HG03469 (cell line): Measurements from ENCODE around the gene RBM18.

Experiments
- ATAC-seq: cut with Tn5 transposase; IDR thresholded peaks from one replicate; pipeline ENCODE4 v1.9.1; 2021; ENCODE audit warnings: mild to moderate bottlenecking, moderate library complexity, moderate number of reproducible peaks; ENCODE audit not compliant: unreplicated experiment

Gene RBM18

GRCh38 chr9:122261469-122261881 is 3.2 kb downstream of the RBM18 start:
- no peak for ATAC-seq

GRCh38 chr9:122258886-122259415 is 5.7 kb downstream of the RBM18 start:
- no peak for ATAC-seq

DNA sequence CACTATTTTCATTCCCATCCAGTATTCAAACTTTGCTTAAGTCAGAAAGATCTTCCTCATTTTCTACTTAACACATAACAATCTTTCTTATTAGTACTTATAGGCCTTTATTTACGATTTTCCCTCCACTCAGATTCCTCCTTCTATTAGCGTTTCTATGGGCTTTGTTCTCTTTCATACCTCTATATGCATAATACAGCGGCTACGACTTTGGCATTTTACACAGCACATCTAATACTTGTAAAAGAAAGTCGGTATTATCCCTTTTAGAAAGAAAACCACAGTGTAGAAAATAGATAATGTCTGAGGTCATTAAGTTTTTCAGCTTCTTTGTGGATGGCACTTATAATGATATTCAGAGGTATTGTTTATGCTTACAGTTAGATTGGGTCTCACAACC is 8.4 kb downstream of the RBM18 start:
- ATAC-seq: no peak

DNA sequence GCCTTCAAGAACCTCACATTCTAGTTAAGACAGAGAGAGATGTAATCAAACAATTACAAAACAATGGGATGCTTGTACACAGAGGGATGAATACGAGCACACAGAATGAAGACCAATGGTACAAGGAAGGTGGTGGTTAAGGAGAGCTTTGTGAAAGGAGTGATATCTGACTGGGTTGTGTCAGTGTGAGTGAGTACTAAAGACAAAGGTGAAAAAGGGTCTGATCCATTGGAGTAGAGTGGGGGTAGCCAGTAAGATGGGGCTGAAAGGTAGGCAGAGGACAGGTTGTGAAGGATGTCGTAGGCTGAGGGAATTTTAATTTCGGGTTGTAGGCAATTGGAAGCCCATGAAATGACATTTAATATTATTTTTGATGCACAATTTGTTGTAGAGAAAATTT is 9.9 kb downstream of the RBM18 start:
- ATAC-seq: no peak

- no peak for ATAC-seq
Observed at GRCh38 chr9:122252796-122253195, 11.8 kb downstream of the RBM18 start.

DNA sequence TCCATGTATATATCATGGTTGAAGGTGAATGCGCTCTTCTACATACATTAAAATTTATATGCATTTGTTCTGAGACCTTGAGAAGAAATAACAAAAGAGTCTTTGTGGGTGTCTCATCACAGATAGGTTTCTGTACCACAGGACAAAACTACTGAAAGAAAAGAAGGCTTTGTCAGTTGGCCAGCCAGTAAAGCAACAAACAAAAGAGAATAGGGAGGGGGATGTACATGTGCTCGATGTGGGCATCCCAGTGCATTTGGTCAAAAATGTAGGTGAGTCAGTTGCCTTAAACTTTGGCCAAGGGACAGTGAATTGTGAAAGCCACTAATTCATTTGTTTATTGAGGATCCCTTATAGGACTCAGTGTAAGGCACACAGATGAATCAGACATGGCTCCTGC is 13.3 kb downstream of the RBM18 start:
- ATAC-seq: no peak

DNA sequence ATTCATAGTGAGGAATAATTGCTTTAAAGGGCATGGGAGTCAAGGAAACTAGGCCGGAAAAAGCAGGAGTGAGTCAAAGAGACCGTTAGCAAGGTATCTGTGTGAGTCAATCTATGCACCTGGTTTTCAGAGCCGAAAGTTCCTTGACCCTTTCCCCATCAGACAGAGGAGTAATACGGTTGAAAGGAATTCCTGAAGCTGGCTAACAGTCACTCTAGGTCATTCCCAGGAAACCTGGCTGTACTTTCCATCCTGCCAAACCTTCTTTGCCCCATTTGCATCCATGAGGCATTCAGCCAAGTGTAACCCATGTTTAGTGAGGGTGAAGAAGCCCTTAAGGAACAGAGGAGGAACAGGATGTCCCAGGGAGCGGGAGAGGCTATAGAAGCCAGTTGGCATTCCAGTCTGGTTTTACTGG is 16.2 kb downstream of the RBM18 start:
- no peak for ATAC-seq

DNA sequence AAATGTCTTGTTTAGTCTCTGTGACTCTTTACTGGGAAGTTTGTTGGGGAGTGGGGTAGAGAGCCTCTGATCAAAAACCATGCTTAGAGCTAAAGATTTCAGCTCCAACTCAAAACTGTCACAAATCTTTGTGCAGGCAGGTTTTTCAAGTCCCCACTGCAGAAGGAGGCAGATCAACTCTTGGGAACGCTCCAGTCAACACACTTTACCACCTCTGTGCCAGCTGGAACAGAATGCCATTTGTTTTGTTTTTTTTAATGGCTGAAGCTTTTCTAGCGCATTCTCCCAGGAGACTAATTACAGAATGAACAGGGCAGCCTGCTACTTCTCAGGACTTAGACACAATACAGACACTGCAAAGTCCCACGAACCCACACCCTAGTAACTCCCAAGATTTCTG is 18.0 kb downstream of the RBM18 start:
- no peak for ATAC-seq

DNA sequence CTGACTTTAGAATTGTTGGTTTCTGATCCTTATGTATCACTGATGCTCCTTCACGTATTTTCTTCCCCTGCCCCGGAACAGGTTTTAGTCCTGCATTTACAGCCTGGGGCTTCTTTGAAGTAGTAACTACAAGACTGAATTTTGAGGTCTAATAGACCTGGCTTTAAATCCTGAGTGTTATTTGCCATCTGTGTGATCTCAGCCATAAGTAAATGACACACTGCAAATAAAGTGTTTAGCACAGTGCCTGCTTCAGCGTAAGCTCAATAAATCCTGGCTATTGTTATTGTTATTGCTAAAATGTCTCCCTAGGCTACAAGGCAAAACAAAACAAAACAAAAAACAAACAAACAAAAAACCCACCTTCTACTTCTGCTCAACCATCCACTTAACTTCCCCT is 20.3 kb downstream of the RBM18 start:
- no peak for ATAC-seq

GRCh38 chr9:122239722-122240121 is 24.9 kb downstream of the RBM18 start:
- no peak for ATAC-seq

- no peak for ATAC-seq
Observed at GRCh38 chr9:122236681-122237080, 28.0 kb downstream of the RBM18 start.

DNA sequence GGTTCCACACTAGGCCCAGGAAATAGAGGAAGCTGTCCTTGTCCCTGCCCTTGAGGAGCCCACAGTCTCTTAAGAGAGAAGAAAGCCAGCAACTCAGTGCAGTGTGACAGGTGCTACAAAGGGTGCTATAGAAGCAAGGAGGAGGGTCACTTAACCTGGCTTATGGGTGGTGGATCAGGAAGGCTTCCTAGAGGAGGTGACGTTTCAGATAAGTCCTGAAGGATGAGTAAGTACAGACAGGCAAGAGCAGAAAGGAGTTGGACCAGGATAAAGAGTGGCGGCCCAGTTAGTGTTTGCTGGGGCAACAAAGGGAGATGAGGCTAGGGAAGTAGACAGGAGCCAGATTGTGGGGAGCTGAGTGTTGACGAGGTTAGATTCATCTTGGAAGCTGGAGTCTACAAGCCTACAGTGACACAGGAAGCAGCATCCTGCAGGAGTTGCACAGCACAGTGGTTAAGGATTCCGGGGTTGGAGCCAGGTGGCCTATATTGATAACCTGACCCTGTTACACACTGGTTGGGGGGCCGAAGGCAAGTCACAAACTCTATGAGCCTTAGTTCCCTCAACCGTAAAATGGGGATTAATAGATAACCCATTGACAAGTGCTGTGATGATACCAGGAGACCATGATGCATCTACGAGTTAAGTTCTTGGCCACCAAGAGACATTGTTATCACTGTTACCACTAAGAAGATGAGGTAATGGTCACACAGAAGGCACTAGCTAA is 30.5 kb downstream of the RBM18 start:
- no peak for ATAC-seq

- ATAC-seq: no peak
Observed at GRCh38 chr9:122232796-122233306, 31.8 kb downstream of the RBM18 start.

GRCh38 chr9:122229485-122229837 is 35.2 kb downstream of the RBM18 start:
- no peak for ATAC-seq

- no peak for ATAC-seq
Observed at GRCh38 chr9:122228568-122229484, 35.8 kb downstream of the RBM18 start, which contains the start of gene LHX6. Gene LHX6, minus strand, starts transcription at chr9:122228957. Its CDS starts 217 bp downstream, at chr9:122228740.

- no peak for ATAC-seq
Observed at GRCh38 chr9:122228191-122228567, 36.5 kb downstream of the RBM18 start.

DNA sequence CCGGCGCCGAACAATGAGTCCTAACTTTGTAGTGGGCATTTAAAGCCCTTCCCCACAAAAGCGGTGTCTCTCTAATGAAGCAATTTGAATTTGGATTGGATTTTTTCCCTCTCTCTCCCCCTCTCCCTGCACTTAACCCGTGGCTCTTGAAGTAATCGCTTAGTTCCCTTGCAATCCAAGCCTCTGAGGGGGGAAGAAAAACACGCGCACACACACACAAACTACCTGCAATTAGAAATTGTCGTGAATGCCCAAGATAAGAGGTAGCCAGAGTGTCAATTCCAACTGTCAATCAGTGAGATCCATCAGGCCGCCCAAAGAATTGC is 37.1 kb downstream of the RBM18 start:
- ATAC-seq: no peak

DNA sequence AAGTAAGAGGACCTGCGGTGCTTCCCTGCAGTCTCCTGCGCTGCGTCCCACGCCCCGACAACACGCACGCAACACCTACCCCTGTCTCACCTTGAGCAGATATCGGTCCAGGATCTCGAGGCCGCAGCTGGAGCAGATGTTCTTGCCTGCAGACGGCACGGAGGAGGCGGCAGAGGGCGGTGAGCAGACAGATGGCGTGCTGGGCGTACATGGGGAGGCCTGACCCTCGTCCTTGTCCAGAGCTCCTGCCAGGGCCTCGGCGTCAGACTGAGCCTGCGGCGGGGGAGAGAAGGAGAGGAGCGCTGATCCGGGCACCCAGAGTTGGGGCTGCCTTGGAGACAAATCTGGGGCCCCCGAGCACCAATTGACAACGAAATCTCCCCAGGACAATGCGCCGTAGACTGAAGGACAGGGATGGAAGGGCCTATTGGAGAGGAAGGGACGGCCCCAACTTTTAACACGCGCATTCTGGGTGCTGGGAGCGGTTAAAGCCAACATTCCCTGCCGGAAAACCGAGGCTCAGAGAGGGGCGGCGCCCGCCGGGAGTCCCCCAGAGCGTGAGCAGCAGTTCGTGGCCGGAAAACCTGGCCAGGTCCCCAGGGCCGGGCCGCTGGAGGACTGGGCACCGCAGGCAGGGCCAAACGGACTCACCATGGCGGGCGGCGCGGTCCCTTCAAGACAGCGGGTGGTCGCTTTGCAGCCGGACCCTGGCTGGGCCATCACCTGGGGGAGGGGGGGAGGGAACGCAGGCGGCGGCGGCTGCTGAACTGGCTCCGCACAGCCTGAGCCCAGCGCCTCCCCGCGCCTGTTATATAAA is 37.7 kb downstream of the RBM18 start:
- ATAC-seq: no peak

DNA sequence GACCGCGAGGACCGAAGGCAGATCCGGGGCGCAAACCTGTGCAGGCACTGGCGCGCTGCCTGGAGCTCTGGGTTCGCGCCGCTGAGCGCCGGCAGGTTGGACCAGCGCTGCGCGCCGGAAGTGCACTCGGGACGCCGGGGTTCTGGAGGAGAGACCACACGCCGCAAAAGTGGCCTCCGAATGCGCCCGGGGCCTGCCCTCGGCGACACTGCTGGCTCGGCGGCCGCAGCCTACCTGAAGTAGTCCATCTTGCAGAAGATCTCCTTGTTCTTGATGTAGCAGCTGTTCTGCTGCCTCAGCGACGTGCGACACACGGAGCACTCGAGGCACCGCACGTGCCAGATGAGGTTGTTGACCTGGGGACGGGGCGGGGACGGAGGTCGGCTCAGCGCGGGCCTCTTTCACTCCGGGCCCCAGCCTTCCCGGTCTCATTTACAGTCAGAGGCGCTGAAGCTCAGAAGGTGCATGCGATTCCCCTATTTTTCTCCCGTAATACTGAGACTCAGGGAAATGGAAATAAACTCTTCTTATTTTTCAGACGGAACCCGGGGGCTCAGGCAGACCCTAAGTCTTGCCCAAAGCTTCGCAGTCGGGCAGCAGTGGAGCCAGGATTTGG is 38.4 kb downstream of the RBM18 start:
- no peak for ATAC-seq

GRCh38 chr9:122225312-122226141 is 39.1 kb downstream of the RBM18 start:
- no peak for ATAC-seq
